Liver (tissue), 9 donors: Measurements from ENCODE around the gene C14orf93. TPM values are rescaled to one million over a fixed set of nuclear protein-coding genes. Genes with fewer than 3 reads are reported as not detected.
"Not testable (repeated sequence)": the region's sequence is repeated elsewhere in the genome, so short reads cannot be mapped to it uniquely, and the experiment has no call there.

Experiments used
- DNase-seq: peaks from one replicate; pipeline ENCODE4 v3.0.0-alpha.2; 2017; ENCODE audit warnings: low spot score
- H3K27ac ChIP-seq, 2 donors: one replicate each; pipeline ENCODE4 v1.7.0; 2013; ENCODE audit warnings: inconsistent platforms in 2 of 2, low read length in 2 of 2, control low read depth in 1 of 2, low read depth in 1 of 2, mild to moderate bottlenecking in 1 of 2
- H3K27me3 ChIP-seq, 4 donors: one replicate each; pipeline versions ENCODE4 v1.6.1 to v1.7.0; 2013; ENCODE audit warnings: low read length in 3 of 4, inconsistent platforms in 1 of 4, mild to moderate bottlenecking in 1 of 4, moderate library complexity in 1 of 4; ENCODE audit not compliant: control insufficient read depth in 4 of 4, insufficient read depth in 4 of 4
- H3K36me3 ChIP-seq, 4 donors: one replicate each; pipeline versions ENCODE4 v1.6.1 to v1.7.0; 2013; ENCODE audit warnings: low read length in 3 of 4, mild to moderate bottlenecking in 3 of 4, low read depth in 1 of 4, moderate library complexity in 1 of 4; ENCODE audit not compliant: control insufficient read depth in 4 of 4, insufficient read depth in 3 of 4
- H3K4me1 ChIP-seq, 4 donors: one replicate each; pipeline versions ENCODE4 v1.6.1 to v1.7.0; 2013; ENCODE audit warnings: low read length in 3 of 4, mild to moderate bottlenecking in 3 of 4, moderate library complexity in 1 of 4; ENCODE audit not compliant: control insufficient read depth in 4 of 4, insufficient read depth in 4 of 4
- H3K4me3 ChIP-seq, 3 donors: one replicate each; pipeline versions ENCODE4 v1.6.1 to v1.7.0; 2013; ENCODE audit warnings: low read length in 3 of 3, control low read depth in 1 of 3, low read depth in 1 of 3, mild to moderate bottlenecking in 1 of 3
- H3K9ac ChIP-seq, 2 donors: one replicate each; pipeline ENCODE4 v1.7.0; 2013; ENCODE audit warnings: low read length in 2 of 2, mild to moderate bottlenecking in 2 of 2, moderate library complexity in 2 of 2, control low read depth in 1 of 2, low read depth in 1 of 2
- H3K9me3 ChIP-seq, 4 donors: one replicate each; pipeline versions ENCODE4 v1.6.1 to v1.7.0; 2013; ENCODE audit warnings: low read length in 3 of 4; ENCODE audit not compliant: control insufficient read depth in 4 of 4
- EGR1 ChIP-seq, 2 donors: IDR thresholded peaks; 2 replicates each; pipeline ENCODE4 v1.6.1; 2016 to 2018; ENCODE audit warnings: antibody characterized with exemption in 2 of 2, low read depth in 2 of 2
- FOXA1 ChIP-seq: IDR thresholded peaks from 2 replicates; pipeline ENCODE4 v1.6.1; 2016; ENCODE audit warnings: antibody characterized with exemption
- FOXA2 ChIP-seq: IDR thresholded peaks from 2 replicates; pipeline ENCODE4 v1.6.1; 2016; ENCODE audit warnings: antibody characterized with exemption
- GABPA ChIP-seq, 2 donors: IDR thresholded peaks in 1 of 2; conservative IDR thresholded peaks in 1 of 2; 2 replicates each; pipeline ENCODE4 v1.6.1; 2016; ENCODE audit warnings: antibody characterized with exemption in 2 of 2, mild to moderate bottlenecking in 1 of 2, moderate library complexity in 1 of 2
- HNF4A ChIP-seq, 2 donors: conservative IDR thresholded peaks; 2 replicates each; pipeline ENCODE4 v1.6.1; 2016; ENCODE audit warnings: antibody characterized with exemption in 2 of 2, mild to moderate bottlenecking in 2 of 2
- HNF4G ChIP-seq: IDR thresholded peaks from 2 replicates; pipeline ENCODE4 v1.6.1; 2016; ENCODE audit warnings: antibody characterized with exemption
- JUND ChIP-seq, 2 donors: IDR thresholded peaks; 2 replicates each; pipeline ENCODE4 v1.6.1; 2016; ENCODE audit warnings: antibody characterized with exemption in 2 of 2
- NR2F2 ChIP-seq: IDR thresholded peaks from 2 replicates; pipeline ENCODE4 v1.6.1; 2016; ENCODE audit warnings: antibody characterized with exemption
- RAD21 ChIP-seq, 2 donors: IDR thresholded peaks; 2 replicates each; pipeline ENCODE4 v1.6.1; 2016; ENCODE audit warnings: antibody characterized with exemption in 2 of 2, mild to moderate bottlenecking in 2 of 2
- REST ChIP-seq: IDR thresholded peaks from 2 replicates; pipeline ENCODE4 v1.6.1; 2016; ENCODE audit warnings: antibody characterized with exemption, mild to moderate bottlenecking
- RXRA ChIP-seq, 2 donors: IDR thresholded peaks; 2 replicates each; pipeline ENCODE4 v1.6.1; 2017 to 2018; ENCODE audit warnings: antibody characterized with exemption in 2 of 2, mild to moderate bottlenecking in 1 of 2
- SP1 ChIP-seq: IDR thresholded peaks from 2 replicates; pipeline ENCODE4 v1.6.1; 2018; ENCODE audit warnings: antibody characterized with exemption, mild to moderate bottlenecking
- TAF1 ChIP-seq: conservative IDR thresholded peaks from 2 replicates; pipeline ENCODE4 v1.6.1; 2016; ENCODE audit warnings: antibody characterized with exemption, mild to moderate bottlenecking
- YY1 ChIP-seq: IDR thresholded peaks from 2 replicates; pipeline ENCODE4 v1.6.1; 2016; ENCODE audit warnings: antibody characterized with exemption, mild to moderate bottlenecking
- ZBTB33 ChIP-seq: IDR thresholded peaks from 2 replicates; pipeline ENCODE4 v1.6.1; 2016; ENCODE audit warnings: antibody characterized with exemption
- WGBS: extraction: QIAGEN DNeasy Blood & Tissue Kit; methylation state at CpG from one replicate; pipeline ENCODE4 v1.1.7; 2013; 5-methylcytosine and 5-hydroxymethylcytosine counted together
- polyA plus RNA-seq, 2 donors: library from polyadenylated mRNA; stranded (reverse) in 1 of 2; unstranded in 1 of 2; fragments of 200-250 nt in 1 of 2; fragments of >200 nt in 1 of 2; fragmentation: Nextera tagmentation in 1 of 2; extraction: Ambion mirVana in 1 of 2; gene quantifications; one replicate each; pipeline versions ENCODE4 v1.2.1 to v1.2.3, GENCODE V29; 2013 to 2015
- total RNA-seq, 2 donors: library from RNA; depleted of rRNA; stranded (reverse); fragments of >200 nt; gene quantifications; one replicate each; pipeline ENCODE4 v1.2.3, GENCODE V29; 2014
- TF ChIP-seq, protein P1 (sequence below): fragments of 150-350 bp; IDR thresholded peaks from 2 replicates; pipeline ENCODE4 v1.5.1; 2017; ENCODE audit warnings: improper control_type of control experiment, low read depth, low read length; ENCODE audit not compliant: missing input control
- TF ChIP-seq, protein P2 (sequence below): IDR thresholded peaks from 2 replicates; pipeline ENCODE4 v1.6.1; 2016; ENCODE audit warnings: antibody characterized with exemption
- TF ChIP-seq, protein P3 (sequence below): IDR thresholded peaks from 2 replicates; pipeline ENCODE4 v1.6.1; 2016; ENCODE audit warnings: antibody characterized with exemption
- donor health status: healthy.
- donor health status: healthy.
- donor health status: healthy.
- donor health status: healthy.
- donor health status: healthy.

Gene C14orf93
- total and polyA plus RNA-seq, 4 donors: 2.1 to 7.1 (median 3.4) TPM

- DNase-seq: no peak
- 81% methylated on average over 4 of the region's 4 CpGs for WGBS
Observed at GRCh38 chr14:23015618-23016017, 5.7 kb upstream of the C14orf93 start.

DNA sequence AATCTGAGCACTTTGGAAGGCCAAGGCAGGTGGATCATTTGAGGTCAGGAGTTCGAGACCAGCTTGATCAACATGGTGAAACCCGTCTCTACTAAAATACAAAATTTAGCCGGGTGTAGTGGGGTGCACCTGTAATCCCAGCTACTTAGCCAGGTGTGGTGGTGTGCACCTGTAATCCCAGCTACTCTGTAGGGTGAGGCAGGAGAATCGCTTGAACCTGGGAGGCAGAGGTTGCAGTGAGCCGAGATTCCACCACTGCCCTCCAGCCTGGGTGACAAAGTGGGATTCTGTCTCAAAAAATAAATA lies 3.8 kb upstream of the C14orf93 start:
- H3K27me3 ChIP-seq, H3K9ac ChIP-seq, H3K4me1 ChIP-seq, H3K4me3 ChIP-seq, H3K36me3 ChIP-seq, H3K27ac ChIP-seq, DNase-seq, H3K9me3 ChIP-seq: not testable (repeated sequence)
- 92% methylated on average over 5 of the region's 5 CpGs for WGBS

More at GRCh38 chr14:23015618-23016017, 5.7 kb upstream of the C14orf93 start:
- TF ChIP-seq ZBTB33 (no peak), REST (no peak), NR2F2 (no peak), HNF4A (conservative IDR thresholded peaks at IDR 0.05) (no peak), RXRA (IDR thresholded peaks at IDR 0.05) (no peak), SP1 (no peak), GABPA (IDR thresholded peaks at IDR 0.05 in 1 of 2, conservative IDR thresholded peaks at IDR 0.05 in 1 of 2) (no peak), RAD21 (IDR thresholded peaks at IDR 0.05) (no peak), EGR1 (IDR thresholded peaks at IDR 0.05; ENCODE audit: low read depth in 2 of 2) (no peak), FOXA1 (no peak), HNF4G (no peak), TAF1 (no peak), JUND (IDR thresholded peaks at IDR 0.05) (no peak), FOXA2 (no peak), YY1 (no peak)
- TF ChIP-seq, protein P1, sequence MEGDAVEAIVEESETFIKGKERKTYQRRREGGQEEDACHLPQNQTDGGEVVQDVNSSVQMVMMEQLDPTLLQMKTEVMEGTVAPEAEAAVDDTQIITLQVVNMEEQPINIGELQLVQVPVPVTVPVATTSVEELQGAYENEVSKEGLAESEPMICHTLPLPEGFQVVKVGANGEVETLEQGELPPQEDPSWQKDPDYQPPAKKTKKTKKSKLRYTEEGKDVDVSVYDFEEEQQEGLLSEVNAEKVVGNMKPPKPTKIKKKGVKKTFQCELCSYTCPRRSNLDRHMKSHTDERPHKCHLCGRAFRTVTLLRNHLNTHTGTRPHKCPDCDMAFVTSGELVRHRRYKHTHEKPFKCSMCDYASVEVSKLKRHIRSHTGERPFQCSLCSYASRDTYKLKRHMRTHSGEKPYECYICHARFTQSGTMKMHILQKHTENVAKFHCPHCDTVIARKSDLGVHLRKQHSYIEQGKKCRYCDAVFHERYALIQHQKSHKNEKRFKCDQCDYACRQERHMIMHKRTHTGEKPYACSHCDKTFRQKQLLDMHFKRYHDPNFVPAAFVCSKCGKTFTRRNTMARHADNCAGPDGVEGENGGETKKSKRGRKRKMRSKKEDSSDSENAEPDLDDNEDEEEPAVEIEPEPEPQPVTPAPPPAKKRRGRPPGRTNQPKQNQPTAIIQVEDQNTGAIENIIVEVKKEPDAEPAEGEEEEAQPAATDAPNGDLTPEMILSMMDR: no peak
- TF ChIP-seq, protein P2, sequence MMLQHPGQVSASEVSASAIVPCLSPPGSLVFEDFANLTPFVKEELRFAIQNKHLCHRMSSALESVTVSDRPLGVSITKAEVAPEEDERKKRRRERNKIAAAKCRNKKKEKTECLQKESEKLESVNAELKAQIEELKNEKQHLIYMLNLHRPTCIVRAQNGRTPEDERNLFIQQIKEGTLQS: no peak
- TF ChIP-seq, protein P3, sequence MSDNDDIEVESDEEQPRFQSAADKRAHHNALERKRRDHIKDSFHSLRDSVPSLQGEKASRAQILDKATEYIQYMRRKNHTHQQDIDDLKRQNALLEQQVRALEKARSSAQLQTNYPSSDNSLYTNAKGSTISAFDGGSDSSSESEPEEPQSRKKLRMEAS: no peak
- Histone ChIP-seq H3K27ac (no peak overlapping the region), H3K9ac (no peak overlapping the region), H3K27me3 (no peaks in the 10 kb centered on the region), H3K9me3 (no peaks in the 10 kb centered on the region), H3K4me3 (no peak overlapping the region), H3K4me1 (no peaks in the 10 kb centered on the region), H3K36me3 (no peaks in the 10 kb centered on the region)
